ENCODE measurements around the gene RTP4. TPM values are rescaled to one million over a fixed set of nuclear protein-coding genes. Genes with fewer than 3 reads are reported as not detected.
A peak's percentile ranks its signal among the peaks of the same experiment; 100 is the strongest.
"Not testable (repeated sequence)": the region's sequence is repeated elsewhere in the genome, so short reads cannot be mapped to it uniquely, and the experiment has no call there.

RTP4 gene
- total RNA-seq, 1 donor from 2014 or later, result 3.1 TPM

- no peak for DNase-seq
These were observed 1.9 kb downstream of the RTP4 start for GRCh38 chr3:187370051-187370450.

GRCh38 chr3:187375581-187375980 is 7.4 kb downstream of the RTP4 start:
- no peak for DNase-seq

DNA sequence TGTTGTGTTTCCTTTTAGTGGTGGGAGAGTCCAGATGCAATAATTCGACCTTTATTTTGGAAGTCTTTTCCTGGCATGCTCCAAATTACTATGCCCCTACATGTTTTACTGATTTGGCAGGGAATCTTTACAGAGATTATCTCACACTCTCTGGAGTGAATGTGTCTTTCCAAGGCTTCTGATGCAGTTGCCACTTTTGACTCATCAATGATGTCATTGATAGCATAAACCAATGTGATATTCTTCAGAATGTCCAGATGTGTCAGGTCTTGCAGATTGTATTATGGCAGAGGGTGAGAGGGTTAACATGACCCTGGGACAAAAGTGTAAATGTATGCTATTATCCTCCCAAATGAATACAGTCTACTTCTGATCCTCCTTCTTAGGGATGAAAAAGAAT is 9.7 kb downstream of the RTP4 start:
- no peak for DNase-seq

- peak; percentile 5 for DNase-seq
These were observed 14.5 kb downstream of the RTP4 start for GRCh38 chr3:187382609-187383151.

- no peak for DNase-seq
These were observed 15.1 kb downstream of the RTP4 start for GRCh38 chr3:187383246-187383645.

DNA sequence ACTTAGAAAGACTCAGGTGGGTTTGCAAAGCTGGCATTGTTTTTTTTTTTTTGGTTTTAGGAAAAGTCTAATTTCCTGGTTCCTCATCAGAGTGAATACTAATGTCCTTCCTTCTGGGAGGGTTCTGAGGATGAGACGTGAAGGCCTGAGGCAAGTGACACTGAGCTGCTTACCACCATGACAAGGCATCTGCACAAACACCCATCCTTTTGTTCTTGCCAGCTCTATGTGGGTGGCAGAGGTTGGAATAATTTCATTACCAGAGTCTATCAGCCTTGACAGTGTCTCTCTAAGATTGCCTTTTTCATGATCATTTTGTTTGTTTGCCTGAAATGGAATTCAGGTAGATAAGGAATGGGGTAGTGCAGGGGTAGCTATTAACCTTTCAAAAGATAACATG is 17.1 kb downstream of the RTP4 start:
- no peak for DNase-seq

DNA sequence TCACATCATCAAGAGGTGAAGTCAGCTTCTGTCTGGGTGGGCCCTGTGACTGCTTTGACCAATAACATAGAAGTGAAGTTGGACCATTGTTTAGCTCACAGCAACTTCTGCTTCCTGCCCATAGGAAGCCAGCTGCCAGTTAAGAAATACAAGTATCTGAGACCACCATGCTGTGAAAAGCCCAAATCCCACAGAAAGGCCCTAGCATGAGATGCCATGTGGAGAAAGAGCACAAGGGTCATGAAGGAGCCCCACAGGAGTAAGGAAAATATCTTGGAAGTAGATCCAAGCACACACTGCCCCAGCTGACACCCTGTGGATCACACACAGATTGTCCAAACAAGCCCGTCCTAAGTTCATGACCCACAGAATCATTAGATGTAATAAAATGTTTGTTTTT is 28.5 kb downstream of the RTP4 start:
- no peak for DNase-seq

DNA sequence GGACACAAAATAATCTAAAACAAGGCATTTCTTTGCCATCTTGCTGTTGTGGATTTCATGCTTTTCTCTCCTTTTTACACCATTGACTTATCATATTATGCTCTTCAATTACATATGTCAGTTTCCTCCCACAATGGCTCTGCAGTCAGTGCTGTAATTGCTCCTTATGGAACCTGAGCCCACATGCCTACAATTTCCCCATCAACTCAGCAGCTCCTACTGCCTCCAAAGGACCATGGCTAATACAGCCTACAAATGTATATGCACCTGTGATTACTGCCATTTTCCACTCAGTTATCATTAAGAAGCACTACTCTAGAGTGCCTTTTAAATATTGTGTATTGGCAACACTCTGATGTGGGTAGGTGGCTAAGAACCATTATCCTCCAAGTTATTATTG is 30.8 kb downstream of the RTP4 start:
- no peak for DNase-seq

DNA sequence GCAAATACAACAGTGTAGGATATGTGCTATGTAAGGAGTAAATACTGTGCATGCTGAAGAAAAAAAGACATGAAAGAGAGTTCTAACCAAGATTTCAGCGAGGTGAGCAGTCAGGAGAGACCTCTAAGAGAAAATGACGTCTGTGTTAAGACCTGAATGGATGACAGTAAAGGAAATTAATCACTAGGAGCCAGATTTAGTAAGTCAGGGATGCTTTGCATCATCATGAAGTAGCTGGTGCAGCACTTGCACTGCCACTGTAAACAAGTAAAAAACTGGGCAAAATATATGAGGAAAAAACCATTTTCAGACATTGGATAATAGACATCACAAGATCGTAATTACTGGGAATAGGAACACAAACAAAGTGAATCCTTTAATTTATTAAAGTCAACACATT is 32.6 kb downstream of the RTP4 start:
- no peak for DNase-seq

- no peak for DNase-seq
These were observed 33.7 kb downstream of the RTP4 start for GRCh38 chr3:187401856-187402255.

- peak; percentile 62 for DNase-seq
These were observed 35.6 kb downstream of the RTP4 start for GRCh38 chr3:187403768-187404288.

GRCh38 chr3:187406927-187407326 is 38.7 kb downstream of the RTP4 start:
- peak; percentile 5 for DNase-seq

DNA sequence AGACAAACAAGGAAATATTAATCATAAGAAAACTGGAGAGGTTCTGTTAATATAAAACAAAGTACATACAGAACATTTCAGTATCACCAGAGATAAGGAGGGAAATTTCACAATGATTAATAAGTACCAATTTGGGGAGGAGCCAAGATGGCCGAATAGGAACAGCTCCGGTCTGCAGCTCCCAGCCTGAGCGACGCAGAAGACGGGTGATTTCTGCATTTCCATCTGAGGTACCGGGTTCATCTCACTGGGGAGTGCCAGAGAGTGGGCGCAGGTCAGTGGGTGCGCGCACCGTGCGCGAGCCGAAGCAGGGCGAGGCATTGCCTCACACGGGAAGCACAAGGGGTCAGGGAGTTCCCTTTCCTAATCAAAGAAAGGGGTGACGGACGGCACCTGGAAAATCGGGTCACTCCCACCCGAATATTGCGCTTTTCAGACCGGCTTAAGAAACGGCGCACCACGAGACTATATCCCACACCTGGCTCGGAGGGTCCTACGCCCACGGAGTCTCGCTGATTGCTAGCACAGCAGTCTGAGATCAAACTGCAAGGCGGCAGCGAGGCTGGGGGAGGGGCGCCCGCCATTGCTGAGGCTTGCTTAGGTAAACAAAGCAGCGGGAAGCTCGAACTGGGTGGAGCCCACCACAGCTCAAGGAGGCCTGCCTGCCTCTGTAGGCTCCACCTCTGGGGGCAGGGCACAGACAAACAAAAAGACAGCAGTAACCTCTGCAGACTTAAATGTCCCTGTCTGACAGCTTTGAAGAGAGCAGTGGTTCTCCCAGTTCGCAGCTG is 44.0 kb downstream of the RTP4 start:
- not testable (repeated sequence) for DNase-seq

Other genes with a start within 250 kb of the RTP4 start
- 9.7 and 14.6 TPM in 2 replicates for gene RPL39L, start 228.9 kb upstream of the RTP4 start, total RNA-seq
- not detected in 2 replicates for gene RTP1, start 170.9 kb upstream of the RTP4 start, total RNA-seq
- 0.68 and 2.3 TPM in 2 replicates for gene MASP1, start 76.6 kb upstream of the RTP4 start, total RNA-seq

Measured in dermis blood vessel endothelial cell (primary cell).